Upper lobe of left lung (tissue), 6 donors: Measurements from ENCODE around the gene SIGLEC8. TPM values are rescaled to one million over a fixed set of nuclear protein-coding genes. Genes with fewer than 3 reads are reported as not detected.
A peak's percentile ranks its signal among the peaks of the same experiment; 100 is the strongest.
"Not testable (repeated sequence)": the region's sequence is repeated elsewhere in the genome, so short reads cannot be mapped to it uniquely, and the experiment has no call there.

Source experiments
- ATAC-seq, 2 donors: fragments of 200-7000 bp; cut with Tn5 transposase; one replicate each; pipeline ENCODE4 v1.9.1; 2022; ENCODE audit warnings: mild to moderate bottlenecking in 2 of 2, moderate library complexity in 2 of 2; ENCODE audit not compliant: low FRiP score in 2 of 2
- DNase-seq, 2 donors: peaks; one replicate each; pipeline ENCODE4 v3.0.0-alpha.2; 2019 to 2020
- H3K27ac ChIP-seq, 4 donors: fragments of 200-600 bp; sonication (generic); one replicate each; pipeline ENCODE4 v1.5.1; 2016 to 2019
- H3K27me3 ChIP-seq, 4 donors: fragments of 200-600 bp; sonication (generic); one replicate each; pipeline ENCODE4 v1.5.1; 2017 to 2019
- H3K36me3 ChIP-seq, 4 donors: fragments of 200-600 bp; sonication (generic); one replicate each; pipeline ENCODE4 v1.5.1; 2016 to 2019
- H3K4me1 ChIP-seq, 4 donors: fragments of 200-600 bp; sonication (generic); one replicate each; pipeline ENCODE4 v1.5.1; 2018 to 2019
- H3K4me3 ChIP-seq, 4 donors: fragments of 200-600 bp; sonication (generic); one replicate each; pipeline ENCODE4 v1.5.1; 2017 to 2019; ENCODE audit warnings: mild to moderate bottlenecking in 2 of 4, moderate library complexity in 1 of 4
- H3K9me3 ChIP-seq, 4 donors: fragments of 200-600 bp; sonication (generic); one replicate each; pipeline ENCODE4 v1.5.1; 2018 to 2019
- EP300 ChIP-seq, 4 donors: sonication (generic); formaldehyde crosslinking; IDR thresholded peaks; one replicate each; pipeline ENCODE4 v1.5.1; 2017; ENCODE audit warnings: antibody characterized with exemption in 4 of 4, control low read depth in 2 of 4
- POLR2A ChIP-seq, 4 donors: fragments of 450-650 bp; IDR thresholded peaks; one replicate each; pipeline ENCODE4 v1.5.1; 2016 to 2017; ENCODE audit warnings: antibody characterized with exemption in 4 of 4, mild to moderate bottlenecking in 2 of 4
- POLR2AphosphoS5 ChIP-seq, 2 donors: sonication (generic); formaldehyde crosslinking; IDR thresholded peaks; one replicate each; pipeline ENCODE4 v1.5.1; 2017; ENCODE audit warnings: antibody characterized with exemption in 2 of 2
- whole genome bisulfite sequencing, 2 donors: methylation state at CpG; one replicate each; pipeline ENCODE4 v1.1.5; 2017 to 2018; 5-methylcytosine and 5-hydroxymethylcytosine counted together
- total RNA-seq, 6 donors: library from RNA; depleted of rRNA in 4 of 6; stranded (reverse); fragments of >200 nt in 4 of 6; gene quantifications; one replicate each; pipeline versions ENCODE4 v1.1.0 to v1.2.1, GENCODE V29; 2016 to 2021
- TF ChIP-seq, protein P1 (sequence below), 6 experiments: fragments of 450-650 bp in 4 of 6; fragments of 200-600 bp in 2 of 6; sonication (generic) in 2 of 6; IDR thresholded peaks; one replicate each; pipeline ENCODE4 v1.5.1; 2016 to 2019; ENCODE audit warnings: antibody characterized with exemption in 6 of 6
- donor health status: DM: no; HTN: no; CAD: no; lungs with moderate emphysema.
- donor health status: DM: no; HTN: yes; CAD: no; lungs with severe emphysema.

Gene SIGLEC8
- total RNA-seq, 6 donors from 2014 or later: 0.78 to 4.2 (median 1.8) TPM

DNA sequence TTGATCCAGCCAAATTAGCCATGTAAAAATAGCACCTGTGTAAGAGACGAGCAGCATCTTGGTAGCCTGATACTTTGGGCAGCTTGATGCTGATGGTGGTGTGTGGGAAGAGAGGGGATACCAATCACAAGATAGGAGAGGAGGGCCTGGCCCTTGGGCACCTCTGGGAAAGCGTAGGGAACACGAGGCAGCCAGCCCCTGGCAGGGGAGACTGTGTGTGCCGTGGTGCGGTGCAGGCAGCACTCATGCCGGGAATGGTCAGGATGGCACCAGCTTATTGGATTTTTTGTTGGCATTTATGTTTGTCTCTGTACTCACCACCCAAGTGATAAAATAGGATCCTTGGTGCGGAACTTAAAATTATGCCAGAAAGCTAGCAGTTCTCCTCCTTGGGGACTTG, 10.2 kb downstream of the SIGLEC8 start:
- Histone ChIP-seq H3K36me3 (no peaks in the 10 kb centered on the region), H3K27ac (no peak overlapping the region), H3K9me3 (no peaks in the 10 kb centered on the region), H3K27me3 (no peaks in the 10 kb centered on the region), H3K4me3 (no peak overlapping the region), H3K4me1 (no peaks in the 10 kb centered on the region)
- no peak for DNase-seq
- WGBS, 2 donors: 73 to 81% methylated on average over 7 of the region's 7 CpGs
- TF ChIP-seq EP300 (IDR thresholded peaks at IDR 0.05): no peak
- TF ChIP-seq, protein P1, sequence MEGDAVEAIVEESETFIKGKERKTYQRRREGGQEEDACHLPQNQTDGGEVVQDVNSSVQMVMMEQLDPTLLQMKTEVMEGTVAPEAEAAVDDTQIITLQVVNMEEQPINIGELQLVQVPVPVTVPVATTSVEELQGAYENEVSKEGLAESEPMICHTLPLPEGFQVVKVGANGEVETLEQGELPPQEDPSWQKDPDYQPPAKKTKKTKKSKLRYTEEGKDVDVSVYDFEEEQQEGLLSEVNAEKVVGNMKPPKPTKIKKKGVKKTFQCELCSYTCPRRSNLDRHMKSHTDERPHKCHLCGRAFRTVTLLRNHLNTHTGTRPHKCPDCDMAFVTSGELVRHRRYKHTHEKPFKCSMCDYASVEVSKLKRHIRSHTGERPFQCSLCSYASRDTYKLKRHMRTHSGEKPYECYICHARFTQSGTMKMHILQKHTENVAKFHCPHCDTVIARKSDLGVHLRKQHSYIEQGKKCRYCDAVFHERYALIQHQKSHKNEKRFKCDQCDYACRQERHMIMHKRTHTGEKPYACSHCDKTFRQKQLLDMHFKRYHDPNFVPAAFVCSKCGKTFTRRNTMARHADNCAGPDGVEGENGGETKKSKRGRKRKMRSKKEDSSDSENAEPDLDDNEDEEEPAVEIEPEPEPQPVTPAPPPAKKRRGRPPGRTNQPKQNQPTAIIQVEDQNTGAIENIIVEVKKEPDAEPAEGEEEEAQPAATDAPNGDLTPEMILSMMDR (IDR thresholded peaks at IDR 0.05): no peak
- TF ChIP-seq POLR2A (IDR thresholded peaks at IDR 0.05): no peak
- TF ChIP-seq POLR2AphosphoS5 (IDR thresholded peaks at IDR 0.05): no peak
- no peak for ATAC-seq

GRCh38 chr19:51447510-51447909, 10.7 kb downstream of the SIGLEC8 start:
- WGBS, 2 donors: 85 to 95% methylated on average over 3 of the region's 3 CpGs
- H3K36me3 ChIP-seq, DNase-seq, ATAC-seq, H3K4me3 ChIP-seq, H3K27ac ChIP-seq, H3K27me3 ChIP-seq, H3K9me3 ChIP-seq, H3K4me1 ChIP-seq: not testable (repeated sequence)

DNA sequence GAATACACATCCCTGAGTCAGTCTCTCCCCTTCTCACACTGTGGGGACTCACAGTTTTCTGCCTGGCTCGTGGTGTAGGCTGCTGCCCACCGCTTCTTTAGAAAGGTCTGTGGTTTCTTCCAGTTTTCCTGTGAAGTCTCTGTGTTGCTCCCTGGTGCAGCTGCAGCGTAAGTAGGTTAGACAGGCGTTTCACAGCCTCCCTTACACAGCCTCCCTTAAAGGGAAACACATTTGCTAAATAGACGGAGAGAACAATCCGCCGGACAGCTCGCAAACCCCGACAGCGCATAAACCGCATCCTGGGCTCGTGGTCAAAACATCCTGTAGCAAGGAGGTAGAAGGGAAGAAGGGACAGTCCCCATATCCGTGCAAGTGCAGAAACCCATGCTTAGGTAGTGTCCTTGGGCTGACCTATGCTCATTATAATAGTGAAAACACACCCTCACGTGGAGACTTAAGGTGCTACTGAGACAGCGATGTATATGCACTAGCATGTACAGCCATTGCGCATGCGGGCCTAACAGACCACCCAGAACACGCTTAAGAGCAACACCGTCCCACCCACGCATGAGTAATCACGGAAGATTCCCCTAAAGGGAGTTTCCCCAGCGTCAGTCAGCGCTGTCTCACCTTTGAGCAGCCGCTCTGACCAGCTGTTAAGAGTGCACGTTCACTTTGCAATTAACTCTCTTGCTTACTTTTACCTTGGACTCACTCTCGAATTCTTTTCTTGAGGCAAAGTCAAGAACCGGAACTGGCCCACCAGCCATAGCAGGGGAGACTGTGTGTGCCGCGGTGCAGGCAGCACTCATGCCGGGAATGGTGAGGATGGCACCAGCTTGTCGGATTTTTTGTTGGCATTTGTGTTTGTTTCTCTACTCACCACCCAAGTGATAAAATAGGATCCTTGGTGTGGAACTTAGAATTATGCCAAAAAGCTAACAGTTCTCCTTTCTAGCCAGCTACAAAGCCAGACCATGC, 16.6 kb downstream of the SIGLEC8 start:
- Histone ChIP-seq H3K4me3 (peak overlapping the region in 2 of 4 donors; percentile 9 to 13), H3K27ac (peak overlapping the region in 1 of 4 donors; percentile 59), H3K27me3 (no peaks in the 10 kb centered on the region), H3K4me1 (peaks cover 0 to 11% (median 0%) of the 10 kb centered on the region in 4 donors), H3K36me3 (no peaks in the 10 kb centered on the region), H3K9me3 (no peaks in the 10 kb centered on the region)
- DNase-seq (peak in 1 of 2 donors; percentile 49), ATAC-seq (peak; percentile 31 to 66)
- WGBS, 2 donors: 50 to 72% methylated on average over 30 to 31 of the region's 31 CpGs
- no peak for TF ChIP-seq EP300 (IDR thresholded peaks at IDR 0.05)
- TF ChIP-seq POLR2AphosphoS5 (IDR thresholded peaks at IDR 0.05): peak in 1 of 2 donors; percentile 13
- TF ChIP-seq POLR2A (IDR thresholded peaks at IDR 0.05): no peak

DNA sequence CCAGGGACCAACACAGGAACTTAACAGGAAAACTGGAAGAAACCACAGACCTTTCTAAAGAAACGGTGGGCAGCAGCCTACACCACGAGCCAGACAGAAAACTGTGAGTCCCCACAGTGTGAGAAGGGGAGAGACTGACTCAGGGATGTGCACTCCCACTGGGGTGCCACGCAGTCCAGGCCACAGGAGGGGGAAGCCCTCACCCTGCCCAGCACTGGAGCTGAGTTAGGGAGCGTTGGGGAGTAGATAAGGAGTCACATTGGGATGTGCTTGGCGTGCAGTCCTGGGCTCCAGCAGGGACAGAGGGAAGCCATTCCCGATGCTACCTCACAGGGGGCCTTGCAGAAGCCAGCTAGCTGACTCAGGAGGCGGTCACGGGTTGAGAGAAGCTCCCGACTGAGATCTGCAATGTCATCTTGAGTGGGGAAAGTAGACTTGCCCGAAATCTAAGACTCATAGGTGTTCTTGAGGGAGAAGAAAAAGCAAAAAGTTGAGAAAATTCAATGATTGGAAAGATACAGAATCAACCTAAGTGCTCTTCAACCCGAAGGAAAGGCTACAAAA, 17.3 kb downstream of the SIGLEC8 start:
- H3K4me3 ChIP-seq: peak overlapping the region in 2 of 4 donors; percentile 9 to 13
- no peaks in the 10 kb centered on the region for H3K9me3 ChIP-seq
- H3K4me1 ChIP-seq: peaks cover 0 to 11% (median 0%) of the 10 kb centered on the region in 4 donors
- no peaks in the 10 kb centered on the region for H3K27me3 ChIP-seq
- ATAC-seq: peak in 1 of 2 donors; percentile 40
- no peaks in the 10 kb centered on the region for H3K36me3 ChIP-seq
- peak in 1 of 2 donors; percentile 64 for DNase-seq
- H3K27ac ChIP-seq: peak overlapping the region in 1 of 4 donors; percentile 59
- 29 to 39% methylated on average over 9 to 11 of the region's 11 CpGs for WGBS, 2 donors
- TF ChIP-seq EP300 (IDR thresholded peaks at IDR 0.05): no peak
- TF ChIP-seq, protein P1 (IDR thresholded peaks at IDR 0.05): no peak
- no peak for TF ChIP-seq POLR2A (IDR thresholded peaks at IDR 0.05)
- TF ChIP-seq POLR2AphosphoS5 (IDR thresholded peaks at IDR 0.05): no peak

DNA sequence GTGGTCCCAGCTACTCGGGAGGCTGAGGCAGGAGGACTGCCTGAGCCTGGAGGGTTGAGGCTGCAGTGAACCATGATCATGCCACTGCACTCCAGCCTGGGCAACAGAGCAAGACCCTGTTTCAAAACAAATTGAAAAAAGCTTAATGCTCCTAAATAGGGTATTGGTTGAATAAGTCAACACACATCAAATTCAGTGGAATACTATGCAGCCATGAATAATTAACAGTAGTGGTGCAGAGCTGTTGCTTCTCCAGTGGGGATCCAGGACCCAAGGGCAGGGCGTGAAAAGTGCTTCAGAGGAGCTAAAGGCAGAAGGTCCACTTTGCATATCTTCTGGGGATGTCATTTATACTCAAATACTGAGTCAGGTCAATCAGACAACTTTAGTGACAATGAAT, 18.2 kb downstream of the SIGLEC8 start:
- no peak for DNase-seq

More for the DNA sequence above, 18.2 kb downstream of the SIGLEC8 start:
- 67 to 77% methylated on average over 2 of the region's 2 CpGs for WGBS, 2 donors
- no peaks in the 10 kb centered on the region for H3K36me3 ChIP-seq
- H3K4me1 ChIP-seq: peaks cover 0 to 11% (median 0%) of the 10 kb centered on the region in 4 donors
- no peaks in the 10 kb centered on the region for H3K9me3 ChIP-seq
- no peak overlapping the region for H3K4me3 ChIP-seq
- no peak overlapping the region for H3K27ac ChIP-seq
- TF ChIP-seq POLR2A (IDR thresholded peaks at IDR 0.05) (no peak), EP300 (IDR thresholded peaks at IDR 0.05) (no peak), POLR2AphosphoS5 (IDR thresholded peaks at IDR 0.05) (no peak)
- TF ChIP-seq, protein P1 (IDR thresholded peaks at IDR 0.05): no peak
- no peak for ATAC-seq
- H3K27me3 ChIP-seq: no peaks in the 10 kb centered on the region
